Uterus (tissue), 2 donors: ENCODE data around the gene ANKFY1.

Experiments used
- POLR2A ChIP-seq, 2 donors: fragments of 450-650 bp; IDR thresholded peaks; one replicate each; pipeline ENCODE4 v1.6.1; 2016; ENCODE audit warnings: antibody characterized with exemption in 2 of 2, mild to moderate bottlenecking in 1 of 2, moderate library complexity in 1 of 2
- TF ChIP-seq, protein P1 (sequence below), 4 experiments: fragments of 200-600 bp in 2 of 4; fragments of 450-650 bp in 2 of 4; sonication (generic) in 2 of 4; IDR thresholded peaks; one replicate each; pipeline ENCODE4 v1.5.1; 2016 to 2019; ENCODE audit warnings: antibody characterized with exemption in 4 of 4, mild to moderate bottlenecking in 2 of 4, moderate library complexity in 1 of 4

DNA sequence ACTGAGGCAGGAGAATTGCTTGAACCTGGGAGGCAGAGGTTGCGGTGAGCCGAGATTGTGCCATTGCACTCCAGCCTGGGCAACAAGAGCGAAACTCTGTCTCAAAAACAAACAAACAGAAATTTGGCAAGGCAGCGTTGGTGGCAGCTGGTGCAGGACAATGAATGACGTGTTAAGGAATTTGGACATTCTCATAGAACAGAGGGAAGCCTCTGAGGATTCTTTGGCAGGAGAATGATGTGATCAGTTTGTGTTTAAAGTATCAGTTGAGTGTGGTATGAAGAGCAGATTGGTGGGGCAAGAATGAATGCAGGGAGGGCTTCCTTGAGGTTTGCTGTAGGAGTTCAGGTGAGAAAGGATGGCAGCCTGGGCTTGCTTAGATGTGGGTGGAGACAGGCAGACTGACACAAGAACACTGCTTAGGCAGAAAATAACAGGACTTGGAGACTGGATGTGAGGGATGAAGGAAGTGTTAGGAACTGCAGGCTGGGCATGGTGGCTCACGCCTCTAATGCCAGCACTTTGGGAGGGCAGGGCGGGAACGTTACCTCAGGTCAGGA, 115.9 kb downstream of the ANKFY1 start:
- TF ChIP-seq, protein P1, sequence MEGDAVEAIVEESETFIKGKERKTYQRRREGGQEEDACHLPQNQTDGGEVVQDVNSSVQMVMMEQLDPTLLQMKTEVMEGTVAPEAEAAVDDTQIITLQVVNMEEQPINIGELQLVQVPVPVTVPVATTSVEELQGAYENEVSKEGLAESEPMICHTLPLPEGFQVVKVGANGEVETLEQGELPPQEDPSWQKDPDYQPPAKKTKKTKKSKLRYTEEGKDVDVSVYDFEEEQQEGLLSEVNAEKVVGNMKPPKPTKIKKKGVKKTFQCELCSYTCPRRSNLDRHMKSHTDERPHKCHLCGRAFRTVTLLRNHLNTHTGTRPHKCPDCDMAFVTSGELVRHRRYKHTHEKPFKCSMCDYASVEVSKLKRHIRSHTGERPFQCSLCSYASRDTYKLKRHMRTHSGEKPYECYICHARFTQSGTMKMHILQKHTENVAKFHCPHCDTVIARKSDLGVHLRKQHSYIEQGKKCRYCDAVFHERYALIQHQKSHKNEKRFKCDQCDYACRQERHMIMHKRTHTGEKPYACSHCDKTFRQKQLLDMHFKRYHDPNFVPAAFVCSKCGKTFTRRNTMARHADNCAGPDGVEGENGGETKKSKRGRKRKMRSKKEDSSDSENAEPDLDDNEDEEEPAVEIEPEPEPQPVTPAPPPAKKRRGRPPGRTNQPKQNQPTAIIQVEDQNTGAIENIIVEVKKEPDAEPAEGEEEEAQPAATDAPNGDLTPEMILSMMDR (IDR thresholded peaks at IDR 0.05), result no peak
- no peak for TF ChIP-seq POLR2A (IDR thresholded peaks at IDR 0.05)
